Neural crest cell (in vitro differentiated cells): Measurements from ENCODE around the gene EXOSC2. TPM values are rescaled to one million over a fixed set of nuclear protein-coding genes. Genes with fewer than 3 reads are reported as not detected.

ENCODE experiments used
- DNase-seq: peaks from one replicate; pipeline ENCODE4 v3.0.0; 2021; ENCODE audit warnings: low read depth, mixed read lengths, low spot score
- H3K27ac Mint-ChIP-seq: one replicate; pipeline ENCODE4 v1.8.0; 2021; ENCODE audit warnings: mild to moderate bottlenecking, mixed read lengths; ENCODE audit not compliant: unreplicated experiment
- H3K27me3 Mint-ChIP-seq: 2 replicates; pipeline ENCODE4 v1.8.0; 2021; ENCODE audit warnings: low read depth, mild to moderate bottlenecking, mixed read lengths
- H3K36me3 Mint-ChIP-seq: 2 replicates; pipeline ENCODE4 v1.8.0; 2021; ENCODE audit warnings: low read depth, mild to moderate bottlenecking, mixed read lengths
- H3K4me1 Mint-ChIP-seq: 2 replicates; pipeline ENCODE4 v1.8.0; 2021; ENCODE audit warnings: mixed read lengths
- H3K4me3 Mint-ChIP-seq: one replicate; pipeline ENCODE4 v1.8.0; 2021; ENCODE audit warnings: mild to moderate bottlenecking, mixed read lengths
- H3K9me3 Mint-ChIP-seq: 2 replicates; pipeline ENCODE4 v1.8.0; 2021; ENCODE audit warnings: mixed read lengths
- CTCF ChIP-seq: fragments of 200-600 bp; sonication (generic); conservative IDR thresholded peaks from 2 replicates; pipeline ENCODE4 v1.5.0; 2021; ENCODE audit warnings: antibody characterized with exemption, mild to moderate bottlenecking
- total RNA-seq: library from RNA; stranded (reverse); gene quantifications from 2 replicates; pipeline ENCODE4 v1.2.1, GENCODE V29; 2021

The EXOSC2 gene
- total RNA-seq, 1 donor from 2014 or later, result 103 TPM

DNA sequence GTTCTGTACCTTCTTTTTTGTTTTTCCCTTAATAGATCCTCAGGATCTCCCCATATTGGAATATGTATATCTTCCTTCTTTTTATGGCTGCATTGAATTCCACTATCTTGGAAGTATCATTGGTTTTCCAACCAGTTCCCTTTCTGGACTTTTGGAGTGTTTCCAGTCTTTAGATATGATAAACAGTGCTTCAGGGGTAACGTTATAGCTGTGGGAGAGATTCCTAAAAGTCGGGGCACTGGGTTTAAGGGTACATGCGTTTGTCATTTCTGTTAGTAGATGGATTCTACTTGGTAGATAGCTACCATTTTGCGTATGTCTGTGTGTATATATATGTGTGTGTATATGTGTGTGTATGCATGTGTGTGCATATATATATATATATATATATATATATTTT lies 42.0 kb downstream of the EXOSC2 start:
- no peak for TF ChIP-seq CTCF
- Mint-ChIP-seq H3K4me3 (no peak overlapping the region), H3K27me3 (no peaks in the 10 kb centered on the region), H3K9me3 (peaks cover 3% of the 10 kb centered on the region), H3K27ac (no peak overlapping the region), H3K36me3 (peaks cover 3% of the 10 kb centered on the region), H3K4me1 (peaks cover 5% of the 10 kb centered on the region)
- DNase-seq, result no peak

DNA sequence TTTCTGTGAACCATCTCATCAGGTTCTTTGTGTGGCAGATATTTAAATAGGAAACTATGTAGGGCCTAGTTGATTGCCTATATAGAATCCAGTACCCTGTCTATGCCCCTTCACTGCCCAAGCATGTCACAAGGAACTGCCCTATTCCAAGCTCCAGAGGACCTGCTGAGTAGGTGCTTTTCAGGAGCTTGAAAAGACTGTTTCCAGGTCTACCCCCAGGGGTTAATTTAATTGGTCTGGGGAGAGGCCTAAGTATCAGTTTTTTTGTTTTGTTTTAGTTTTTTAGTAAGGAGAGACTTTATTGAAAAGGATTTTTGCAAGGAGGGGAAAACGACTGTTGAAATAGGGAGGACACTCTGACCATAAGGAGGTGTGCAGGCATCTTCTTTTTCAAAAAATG lies 43.3 kb downstream of the EXOSC2 start:
- Mint-ChIP-seq H3K36me3 (peaks cover 4% of the 10 kb centered on the region), H3K4me3 (no peak overlapping the region), H3K4me1 (peaks cover 5% of the 10 kb centered on the region), H3K27me3 (no peaks in the 10 kb centered on the region), H3K27ac (no peak overlapping the region), H3K9me3 (peaks cover 3% of the 10 kb centered on the region)
- no peak for TF ChIP-seq CTCF
- DNase-seq, result no peak

- H3K9me3 Mint-ChIP-seq, result peaks cover 3% of the 10 kb centered on the region
- no peak for TF ChIP-seq CTCF
- peaks cover 4% of the 10 kb centered on the region for H3K36me3 Mint-ChIP-seq
- no peak overlapping the region for H3K27ac Mint-ChIP-seq
- H3K4me3 Mint-ChIP-seq, result no peak overlapping the region
- H3K27me3 Mint-ChIP-seq, result no peaks in the 10 kb centered on the region
- no peak for DNase-seq
- no peaks in the 10 kb centered on the region for H3K4me1 Mint-ChIP-seq
Observed at GRCh38 chr9:130738281-130738680, 44.7 kb downstream of the EXOSC2 start.

DNA sequence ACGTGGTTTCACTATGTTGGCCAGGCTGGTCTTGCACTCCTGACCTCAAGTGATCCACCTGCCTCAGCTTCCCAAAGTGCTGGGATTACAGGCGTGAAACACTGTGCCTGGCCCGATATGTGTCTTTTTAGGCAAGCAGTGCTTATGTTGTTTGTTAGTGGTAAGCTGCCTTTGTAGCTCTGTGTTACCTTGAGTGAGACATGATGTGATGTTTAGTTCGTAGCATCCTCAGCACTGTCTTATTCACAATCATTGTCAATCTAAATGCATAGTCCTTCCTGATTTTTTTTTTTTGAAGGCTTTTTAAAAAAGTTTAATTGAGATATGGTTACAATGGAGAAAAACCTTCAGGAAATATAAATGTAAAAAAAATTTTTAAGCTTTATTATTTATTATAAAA lies 45.5 kb downstream of the EXOSC2 start:
- no peaks in the 10 kb centered on the region for H3K4me1 Mint-ChIP-seq
- H3K36me3 Mint-ChIP-seq, result peaks cover 4% of the 10 kb centered on the region
- DNase-seq, result no peak
- no peak overlapping the region for H3K27ac Mint-ChIP-seq
- no peak overlapping the region for H3K4me3 Mint-ChIP-seq
- no peaks in the 10 kb centered on the region for H3K27me3 Mint-ChIP-seq
- peaks cover 3% of the 10 kb centered on the region for H3K9me3 Mint-ChIP-seq
- no peak for TF ChIP-seq CTCF

DNA sequence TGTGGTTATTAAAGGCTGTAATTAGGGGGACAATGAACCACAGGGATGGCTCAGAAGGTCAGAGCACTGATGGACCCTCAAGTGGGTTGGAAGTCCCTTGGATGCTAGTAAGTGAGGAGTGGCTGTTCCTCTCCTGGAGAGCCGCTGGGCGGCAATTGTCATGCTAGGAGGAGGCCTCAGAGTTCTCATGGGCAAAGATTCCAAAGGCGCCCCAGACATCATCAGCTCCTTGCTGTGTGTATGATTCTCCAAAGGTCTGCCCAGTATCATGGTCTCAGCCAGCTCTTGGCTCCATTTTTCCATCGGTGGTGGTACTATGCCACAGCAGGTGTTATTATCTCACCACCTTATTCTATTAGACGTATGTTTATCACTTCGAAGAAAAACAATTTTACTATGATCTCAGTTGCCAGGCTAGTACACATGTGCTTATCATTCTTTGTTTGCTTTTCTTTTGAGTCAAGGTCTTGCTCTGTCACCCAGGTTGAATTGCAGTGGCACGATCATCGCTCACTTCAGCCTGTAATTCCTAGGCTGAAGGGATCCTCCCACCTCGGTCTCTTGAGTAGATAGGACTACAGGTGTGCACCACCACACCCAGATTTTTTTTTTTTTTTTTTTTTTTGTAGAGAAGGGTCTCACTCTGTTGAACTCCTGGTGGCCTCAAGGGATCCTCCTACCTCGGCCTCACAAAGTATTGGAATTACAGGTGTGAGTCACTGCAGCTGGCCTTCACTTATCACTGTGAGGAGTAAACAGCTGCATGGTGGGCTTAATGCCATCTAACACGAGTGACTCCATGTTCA lies 46.8 kb downstream of the EXOSC2 start:
- Mint-ChIP-seq H3K27ac (no peak overlapping the region), H3K9me3 (peaks cover 3% of the 10 kb centered on the region), H3K27me3 (no peaks in the 10 kb centered on the region), H3K4me1 (no peaks in the 10 kb centered on the region), H3K4me3 (no peak overlapping the region), H3K36me3 (peaks cover 4% of the 10 kb centered on the region)
- no peak for TF ChIP-seq CTCF
- no peak for DNase-seq
